DMS53 (cell line): ENCODE measurements around the gene CFAP299.
A peak's percentile ranks its signal among the peaks of the same experiment; 100 is the strongest.
"Not testable (repeated sequence)": the region's sequence is repeated elsewhere in the genome, so short reads cannot be mapped to it uniquely, and the experiment has no call there.

ENCODE experiments used
- DNase-seq: peaks from one replicate; lab custom pipeline; 2025; lab: John Stamatoyannopoulos, UW

CFAP299 gene

DNA sequence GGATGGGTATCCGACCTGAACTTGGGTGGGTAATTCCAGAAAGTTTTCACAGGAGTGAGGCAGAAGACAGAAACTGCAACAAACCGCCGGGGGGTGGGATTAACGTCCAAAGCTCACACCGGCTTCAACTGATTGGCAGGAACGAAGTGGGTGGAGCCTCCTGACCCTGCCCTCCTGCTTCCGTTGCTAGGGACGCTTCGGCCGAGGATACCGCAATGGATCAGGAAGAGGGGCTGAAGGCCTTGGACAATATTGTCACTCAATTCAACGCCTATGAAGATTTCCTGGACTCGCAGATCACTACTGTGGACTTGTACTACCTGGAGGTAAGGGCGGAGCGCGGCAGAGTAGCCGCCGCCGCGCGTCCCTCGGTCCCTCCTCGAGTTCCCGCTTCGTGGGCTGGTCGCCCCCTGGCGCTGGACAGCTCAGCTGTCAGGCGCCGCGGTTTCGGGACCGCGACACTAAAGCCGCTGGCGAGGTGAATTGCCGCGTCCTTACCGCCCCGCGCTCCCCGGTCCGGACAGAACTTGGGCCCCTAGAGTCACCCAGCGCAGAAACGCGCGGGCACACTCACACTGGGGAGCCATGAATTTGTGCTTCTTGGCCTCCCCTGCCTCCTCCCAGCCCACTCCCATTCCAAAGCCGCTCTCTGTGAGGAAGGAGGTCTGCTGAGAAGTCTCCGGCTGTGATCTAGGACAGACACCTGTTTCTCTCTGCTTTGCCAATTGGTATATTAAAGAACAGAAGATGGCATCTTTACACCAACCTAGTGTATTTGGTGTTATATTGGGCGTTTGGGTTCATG lies at the start of gene CFAP299:
Gene CFAP299 (plus strand): TSS at position 177 of the 805 bp plus-strand sequence.
- DNase-seq: peak; percentile 92

GRCh38 chr4:80286451-80286850 lies 49.1 kb upstream of the CFAP299 start:
- no peak for DNase-seq

GRCh38 chr4:80290665-80291064 lies 44.9 kb upstream of the CFAP299 start:
- DNase-seq: not testable (repeated sequence)

- no peak for DNase-seq
These were observed 41.3 kb upstream of the CFAP299 start for GRCh38 chr4:80294206-80294605.

DNA sequence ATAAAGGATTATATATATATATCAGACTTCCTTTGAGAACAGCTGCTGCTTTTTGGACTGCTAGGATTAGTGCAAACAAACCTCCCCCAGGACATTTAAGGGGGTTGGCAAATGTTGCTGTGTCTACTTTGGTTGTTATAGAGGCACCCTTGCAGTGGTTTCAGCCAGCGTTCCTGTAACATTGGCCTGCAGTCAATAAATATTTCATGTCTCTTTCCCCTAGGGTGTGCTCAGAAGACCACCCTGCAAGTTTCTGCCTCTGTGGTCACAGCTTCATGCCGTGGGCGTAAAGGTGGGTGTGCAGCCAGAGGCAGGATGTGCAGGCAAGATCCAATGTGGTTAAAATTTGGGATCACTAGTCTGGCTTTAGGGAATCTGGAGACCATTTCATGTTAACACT lies 40.2 kb upstream of the CFAP299 start:
- DNase-seq: no peak

DNA sequence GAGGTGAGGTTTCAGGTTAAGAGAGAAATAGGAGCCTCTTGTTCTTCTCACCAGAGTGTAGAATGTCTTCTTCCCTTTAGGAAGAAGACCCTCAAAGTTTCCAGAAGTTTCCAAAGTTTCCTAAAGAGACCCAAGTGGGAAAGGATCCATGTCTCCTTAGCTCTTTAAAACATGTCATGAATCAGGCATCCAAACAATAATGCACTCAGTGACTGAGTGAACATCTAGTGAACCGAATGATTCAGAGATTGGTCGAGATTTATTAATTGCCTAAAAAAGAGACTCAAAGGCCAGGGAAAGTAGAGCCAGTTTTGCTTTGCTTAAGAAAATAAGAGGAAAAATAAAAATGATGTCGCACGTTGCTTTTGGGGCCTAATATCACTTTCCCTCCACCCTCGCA lies 39.7 kb upstream of the CFAP299 start:
- DNase-seq: no peak

DNA sequence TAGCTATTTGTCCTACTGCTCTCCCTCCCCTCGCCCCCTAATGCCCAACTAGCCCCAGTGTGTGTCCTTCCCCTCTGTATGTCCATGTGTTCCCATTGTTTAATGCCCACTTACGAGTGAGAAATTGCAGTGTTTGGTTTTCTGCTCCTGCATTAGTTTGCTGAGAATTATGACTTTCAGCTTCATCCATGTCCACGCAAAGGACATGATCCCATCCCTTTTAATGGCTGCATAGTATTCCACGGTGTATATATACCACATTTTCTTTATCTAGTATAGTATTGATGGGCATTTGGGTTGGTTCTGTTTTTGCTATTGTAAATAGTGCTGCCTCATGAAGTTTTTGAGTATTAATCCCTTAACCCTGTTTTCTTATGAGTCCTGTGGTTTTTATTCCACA lies 33.6 kb upstream of the CFAP299 start:
- no peak for DNase-seq

GRCh38 chr4:80302616-80303223 lies 32.8 kb upstream of the CFAP299 start:
- DNase-seq: no peak

DNA sequence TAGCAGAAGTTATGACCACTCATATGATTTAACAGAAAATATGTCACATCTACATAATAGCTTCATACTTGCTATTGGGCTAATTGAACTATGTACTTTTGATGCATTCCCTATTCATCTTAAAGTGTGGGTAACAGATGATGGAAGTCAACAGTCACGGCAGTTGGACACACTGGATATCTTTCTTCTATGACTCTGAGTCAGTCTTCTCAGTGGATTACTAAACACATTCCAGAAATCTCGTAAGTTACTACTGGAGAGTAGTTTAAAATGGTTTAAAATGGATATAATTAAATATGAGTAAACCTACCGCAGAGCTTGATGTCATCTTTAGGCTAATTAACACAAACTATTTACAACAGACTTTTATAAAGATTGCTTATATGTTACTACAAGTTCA lies 30.1 kb upstream of the CFAP299 start:
- no peak for DNase-seq

DNA sequence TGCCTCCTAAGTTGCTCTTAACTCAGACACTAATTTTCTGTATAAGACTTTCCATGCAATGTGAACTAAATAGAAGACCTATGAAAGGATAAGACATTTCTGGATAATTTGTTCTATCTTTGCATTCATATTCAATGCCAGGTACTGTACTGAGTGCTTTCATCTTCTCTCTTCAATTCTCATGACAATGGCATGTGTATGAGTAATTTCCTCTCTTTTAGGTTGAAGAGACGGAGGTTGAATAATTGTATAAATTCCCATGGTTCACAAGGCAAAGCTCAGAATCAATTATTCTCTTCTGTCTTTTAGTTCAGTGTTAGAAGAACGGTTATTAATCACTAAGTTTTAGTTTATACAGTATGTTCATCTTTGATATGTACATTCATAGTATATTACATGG lies 29.3 kb upstream of the CFAP299 start:
- no peak for DNase-seq

GRCh38 chr4:80307183-80307735 lies 28.3 kb upstream of the CFAP299 start:
- peak; percentile 17 for DNase-seq

DNA sequence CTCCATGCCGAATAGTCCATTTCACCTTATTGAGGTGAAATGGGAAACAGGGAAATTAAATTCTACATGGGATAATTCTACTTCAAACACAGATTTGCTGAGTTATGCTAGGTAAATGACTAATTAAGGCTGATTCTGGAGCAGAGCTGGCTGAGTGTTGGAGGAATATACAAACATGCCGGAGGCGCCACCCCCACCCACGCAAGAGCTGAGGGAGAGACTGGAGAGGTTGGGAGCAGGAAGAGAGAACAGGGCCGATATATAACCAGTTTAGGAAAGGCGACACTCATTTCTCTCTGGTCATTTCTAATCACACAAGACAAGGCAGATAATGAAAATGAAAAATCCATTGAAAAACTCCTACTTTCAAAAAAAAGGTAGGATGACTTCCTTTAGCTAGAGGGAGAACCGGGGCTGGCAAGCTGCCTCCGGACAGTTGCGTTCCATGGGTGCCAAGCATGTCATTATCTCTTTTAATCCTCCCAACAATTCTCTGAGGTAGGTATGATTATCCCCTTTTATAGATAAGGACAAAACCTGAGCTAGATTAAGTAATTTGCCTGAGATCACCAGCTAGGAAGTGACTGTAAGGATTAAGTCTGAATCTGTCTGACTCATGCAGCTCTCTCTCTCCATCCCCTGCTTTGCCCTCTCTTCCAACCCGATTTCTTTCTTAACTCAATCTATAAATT lies 27.6 kb upstream of the CFAP299 start:
- peak; percentile 47 for DNase-seq

DNA sequence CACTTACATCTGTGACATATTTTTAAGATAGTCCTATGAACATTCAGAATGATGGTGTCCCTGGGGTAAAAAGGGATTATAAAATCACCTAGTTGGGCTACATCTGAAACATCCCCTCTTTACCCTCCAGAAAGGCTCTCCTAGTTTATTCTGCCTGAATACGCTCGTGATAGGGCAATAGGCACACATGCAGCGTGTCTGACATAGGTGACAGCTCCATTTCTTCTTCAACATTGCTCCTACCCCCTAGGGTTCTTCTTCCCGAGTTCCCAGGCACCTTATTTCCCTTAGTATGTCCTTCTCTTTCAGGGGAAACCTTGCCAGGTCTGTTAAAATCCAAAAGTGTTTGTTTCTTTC lies 27.1 kb upstream of the CFAP299 start:
- DNase-seq: peak; percentile 39

GRCh38 chr4:80309294-80310004 lies 26.1 kb upstream of the CFAP299 start:
- DNase-seq: no peak

- no peak for DNase-seq
These were observed 24.4 kb upstream of the CFAP299 start for GRCh38 chr4:80311130-80311529.

DNA sequence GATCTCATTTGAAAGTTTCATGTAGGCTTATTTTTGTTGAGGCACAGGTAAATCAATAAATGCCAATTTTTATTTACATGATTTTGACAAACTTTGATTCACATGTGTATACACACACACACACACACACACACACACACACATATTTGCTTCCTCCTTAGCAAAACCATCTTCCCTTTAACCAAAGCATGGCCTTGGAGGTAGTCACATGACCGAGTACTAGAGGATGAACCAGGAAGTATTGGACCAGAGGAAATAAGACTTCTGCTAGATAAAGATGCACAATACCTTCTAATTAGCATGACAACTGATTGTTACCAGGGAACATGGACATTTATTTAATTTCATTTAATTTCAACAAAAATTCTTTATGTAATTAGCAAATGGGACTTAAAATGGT lies 23.4 kb upstream of the CFAP299 start:
- peak; percentile 14 for DNase-seq

DNA sequence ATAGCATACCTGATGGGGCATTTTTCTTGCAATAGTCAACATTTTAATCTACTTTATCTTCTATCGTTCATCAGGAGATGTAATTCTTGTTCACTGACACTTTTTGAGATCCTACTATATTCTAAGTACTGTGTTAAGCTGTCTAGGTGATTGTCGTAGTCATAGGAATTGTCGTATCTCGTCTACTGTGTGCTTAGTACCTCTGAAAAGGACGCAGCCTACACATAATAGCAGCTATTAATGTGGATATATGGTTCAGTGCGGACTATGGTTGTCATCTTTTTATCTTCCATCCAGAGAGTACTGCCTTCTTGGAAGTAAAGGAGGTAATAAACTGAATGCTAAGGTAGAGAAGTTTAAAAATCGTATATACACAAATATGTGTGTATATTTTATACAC lies 21.9 kb upstream of the CFAP299 start:
- DNase-seq: no peak

- DNase-seq: peak; percentile 8
These were observed 19.7 kb upstream of the CFAP299 start for GRCh38 chr4:80315848-80316247.

GRCh38 chr4:80321341-80321740 lies 14.2 kb upstream of the CFAP299 start:
- no peak for DNase-seq

GRCh38 chr4:80321776-80322175 lies 13.8 kb upstream of the CFAP299 start:
- no peak for DNase-seq

- DNase-seq: peak; percentile 51
These were observed 12.8 kb upstream of the CFAP299 start for GRCh38 chr4:80322716-80323115.

GRCh38 chr4:80324171-80324570 lies 11.4 kb upstream of the CFAP299 start:
- no peak for DNase-seq
